ENCODE data around the gene C11orf21. TPM values are rescaled to one million over a fixed set of nuclear protein-coding genes. Genes with fewer than 3 reads are reported as not detected.

The C11orf21 gene
- total RNA-seq, 1 experiment from 2014 or later = 0.11 TPM

- no peak for DNase-seq (ENCODE audit: low read depth)
These were observed 30.1 kb downstream of the C11orf21 start for GRCh38 chr11:2271327-2272227.

GRCh38 chr11:2271077-2271326, 30.7 kb downstream of the C11orf21 start:
- DNase-seq (ENCODE audit: low read depth) = no peak

- no peak for DNase-seq (ENCODE audit: low read depth)
These were observed 31.2 kb downstream of the C11orf21 start, which contains the start of gene ASCL2 for GRCh38 chr11:2270322-2271076. Gene ASCL2 (minus strand): TSS chr11:2270588. CDS start chr11:2270332, 256 bp downstream.

- no peak for DNase-seq (ENCODE audit: low read depth)
These were observed 32.0 kb downstream of the C11orf21 start for GRCh38 chr11:2269601-2270321.

GRCh38 chr11:2268729-2269600, 32.8 kb downstream of the C11orf21 start:
- DNase-seq (ENCODE audit: low read depth) = peak; percentile 68

- no peak for DNase-seq (ENCODE audit: low read depth)
These were observed 33.6 kb downstream of the C11orf21 start for GRCh38 chr11:2267851-2268728.

- DNase-seq (ENCODE audit: low read depth) = no peak
These were observed 34.3 kb downstream of the C11orf21 start for GRCh38 chr11:2267306-2267850.

- DNase-seq (ENCODE audit: low read depth) = no peak
These were observed 35.0 kb downstream of the C11orf21 start for GRCh38 chr11:2266586-2267305.

GRCh38 chr11:2265854-2266585, 35.7 kb downstream of the C11orf21 start:
- no peak for DNase-seq (ENCODE audit: low read depth)

- DNase-seq (ENCODE audit: low read depth) = no peak
These were observed 36.3 kb downstream of the C11orf21 start for GRCh38 chr11:2265396-2265795.

GRCh38 chr11:2264366-2265053, 37.2 kb downstream of the C11orf21 start:
- DNase-seq (ENCODE audit: low read depth) = no peak

- no peak for DNase-seq (ENCODE audit: low read depth)
These were observed 37.9 kb downstream of the C11orf21 start for GRCh38 chr11:2263724-2264360.

GRCh38 chr11:2263071-2263565, 38.6 kb downstream of the C11orf21 start:
- DNase-seq (ENCODE audit: low read depth) = no peak

GRCh38 chr11:2262301-2263070, 39.2 kb downstream of the C11orf21 start:
- no peak for DNase-seq (ENCODE audit: low read depth)

GRCh38 chr11:2261436-2262230, 40.1 kb downstream of the C11orf21 start:
- no peak for DNase-seq (ENCODE audit: low read depth)

Measured in Daoy (cell line).